ENCODE results near the gene USP16. TPM values are rescaled to one million over a fixed set of nuclear protein-coding genes. Genes with fewer than 3 reads are reported as not detected.
A peak's percentile ranks its signal among the peaks of the same experiment; 100 is the strongest.

The USP16 gene
- total RNA-seq, 1 experiment from 2014 or later, result 39.3 TPM

DNA sequence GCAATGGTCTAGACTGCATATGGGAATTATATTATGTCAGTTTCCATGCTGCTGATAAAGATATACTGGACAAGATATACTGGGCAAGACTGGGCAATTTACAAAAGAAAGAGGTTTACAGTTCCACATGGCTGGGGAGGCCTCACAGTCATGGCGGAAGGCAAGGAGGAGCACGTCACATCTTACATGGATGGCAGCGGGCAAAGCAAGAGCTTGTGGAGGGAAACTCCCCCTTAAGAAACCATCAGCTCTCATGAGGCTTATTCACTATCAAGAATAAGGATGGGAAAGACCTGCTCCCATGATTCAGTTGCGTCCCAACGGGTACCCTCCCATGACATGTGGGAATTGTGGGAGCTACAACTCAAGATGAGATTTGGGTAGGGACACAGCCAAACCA, 27.8 kb downstream of the USP16 start:
- Mint-ChIP-seq H3K4me3 (ENCODE audit: unreplicated experiment) (no peak overlapping the region), H3K4me1 (ENCODE audit: insufficient read depth, unreplicated experiment) (no peaks in the 10 kb centered on the region), H3K36me3 (ENCODE audit: insufficient read depth, unreplicated experiment) (peaks cover 8% of the 10 kb centered on the region), H3K27me3 (ENCODE audit: insufficient read depth, unreplicated experiment) (no peaks in the 10 kb centered on the region), H3K27ac (ENCODE audit: low read depth, unreplicated experiment) (no peak overlapping the region), H3K9me3 (ENCODE audit: unreplicated experiment) (no peaks in the 10 kb centered on the region)
- BruUV-seq (replicated peaks), result no TSS peak
- CTCF ChIA-PET, result no interaction called here
- no peak for DNase-seq (ENCODE audit: unreplicated experiment)
- TF ChIP-seq, protein P1, sequence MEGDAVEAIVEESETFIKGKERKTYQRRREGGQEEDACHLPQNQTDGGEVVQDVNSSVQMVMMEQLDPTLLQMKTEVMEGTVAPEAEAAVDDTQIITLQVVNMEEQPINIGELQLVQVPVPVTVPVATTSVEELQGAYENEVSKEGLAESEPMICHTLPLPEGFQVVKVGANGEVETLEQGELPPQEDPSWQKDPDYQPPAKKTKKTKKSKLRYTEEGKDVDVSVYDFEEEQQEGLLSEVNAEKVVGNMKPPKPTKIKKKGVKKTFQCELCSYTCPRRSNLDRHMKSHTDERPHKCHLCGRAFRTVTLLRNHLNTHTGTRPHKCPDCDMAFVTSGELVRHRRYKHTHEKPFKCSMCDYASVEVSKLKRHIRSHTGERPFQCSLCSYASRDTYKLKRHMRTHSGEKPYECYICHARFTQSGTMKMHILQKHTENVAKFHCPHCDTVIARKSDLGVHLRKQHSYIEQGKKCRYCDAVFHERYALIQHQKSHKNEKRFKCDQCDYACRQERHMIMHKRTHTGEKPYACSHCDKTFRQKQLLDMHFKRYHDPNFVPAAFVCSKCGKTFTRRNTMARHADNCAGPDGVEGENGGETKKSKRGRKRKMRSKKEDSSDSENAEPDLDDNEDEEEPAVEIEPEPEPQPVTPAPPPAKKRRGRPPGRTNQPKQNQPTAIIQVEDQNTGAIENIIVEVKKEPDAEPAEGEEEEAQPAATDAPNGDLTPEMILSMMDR (IDR thresholded peaks at IDR 0.05; ENCODE audit: unreplicated experiment), result no peak
- POLR2A ChIA-PET, result interaction anchor here (0.7 to 1.7 kb wide), 3 partner anchors 12 to 22 kb away, joined by 3 to 4 read pairs (median 3); no protein-coding TSS in a partner anchor
- intact Hi-C loops (cut with micrococcal nuclease), result no loop called here

DNA sequence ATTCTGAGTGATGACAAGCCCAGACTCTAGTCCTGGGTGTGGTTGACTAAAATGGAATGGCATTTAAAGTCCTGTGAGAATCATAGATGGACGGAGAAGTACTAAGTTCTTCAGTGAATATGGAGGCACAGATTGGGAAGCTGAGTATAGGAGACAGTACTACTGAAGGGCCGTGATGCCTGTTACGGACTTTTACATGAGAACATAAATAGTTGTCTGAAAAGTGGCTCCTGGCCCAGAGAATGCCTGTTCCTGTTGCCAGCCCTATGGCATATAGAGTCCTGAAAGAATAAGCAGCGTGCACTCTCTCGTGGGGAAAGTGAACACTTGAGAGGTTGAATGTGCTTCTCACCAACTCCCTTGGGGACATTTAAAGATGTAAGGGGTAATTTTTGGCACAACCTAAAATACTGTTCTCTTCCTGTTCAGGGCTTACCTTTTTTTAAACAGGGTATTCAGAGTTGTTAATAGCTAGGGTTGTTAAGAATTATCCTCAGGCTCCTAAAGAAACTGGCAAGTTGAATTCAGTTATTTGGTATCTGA, 28.6 kb downstream of the USP16 start:
- ChIA-PET POLR2A (interaction anchor here (0.7 to 1.7 kb wide), 5 partner anchors 13 to 101 kb away, joined by 3 to 4 read pairs (median 3); partner anchors contain the start of gene USP16), CTCF (no interaction called here)
- DNase-seq (ENCODE audit: unreplicated experiment), result no peak
- peaks cover 13% of the 10 kb centered on the region for H3K36me3 Mint-ChIP-seq (ENCODE audit: insufficient read depth, unreplicated experiment)
- H3K27ac Mint-ChIP-seq (ENCODE audit: low read depth, unreplicated experiment), result no peak overlapping the region
- intact Hi-C loops (cut with micrococcal nuclease), result no loop called here
- no peaks in the 10 kb centered on the region for H3K9me3 Mint-ChIP-seq (ENCODE audit: unreplicated experiment)
- no peaks in the 10 kb centered on the region for H3K27me3 Mint-ChIP-seq (ENCODE audit: insufficient read depth, unreplicated experiment)
- TF ChIP-seq, protein P1 (IDR thresholded peaks at IDR 0.05; ENCODE audit: unreplicated experiment), result no peak
- no TSS peak for BruUV-seq (replicated peaks)
- H3K4me3 Mint-ChIP-seq (ENCODE audit: unreplicated experiment), result no peak overlapping the region
- no peaks in the 10 kb centered on the region for H3K4me1 Mint-ChIP-seq (ENCODE audit: insufficient read depth, unreplicated experiment)

DNA sequence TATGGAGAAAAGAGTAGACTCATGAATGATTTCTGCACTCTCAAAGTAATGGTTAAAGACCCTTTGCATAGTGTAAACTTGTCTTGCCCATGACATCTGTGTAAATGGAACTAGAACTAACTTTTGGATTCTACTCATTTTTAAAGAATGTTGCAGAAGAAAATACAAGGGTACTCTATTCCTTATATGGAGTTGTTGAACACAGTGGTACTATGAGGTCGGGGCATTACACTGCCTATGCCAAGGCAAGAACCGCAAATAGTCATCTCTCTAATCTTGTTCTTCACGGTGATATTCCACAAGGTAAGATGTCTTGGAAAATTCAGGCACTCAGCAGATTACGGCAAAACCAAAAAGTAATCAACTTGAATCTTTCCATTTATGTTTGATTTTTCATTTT, 29.2 kb downstream of the USP16 start:
- Mint-ChIP-seq H3K4me3 (ENCODE audit: unreplicated experiment) (no peak overlapping the region), H3K27me3 (ENCODE audit: insufficient read depth, unreplicated experiment) (no peaks in the 10 kb centered on the region), H3K4me1 (ENCODE audit: insufficient read depth, unreplicated experiment) (no peaks in the 10 kb centered on the region), H3K27ac (ENCODE audit: low read depth, unreplicated experiment) (no peak overlapping the region), H3K9me3 (ENCODE audit: unreplicated experiment) (no peaks in the 10 kb centered on the region), H3K36me3 (ENCODE audit: insufficient read depth, unreplicated experiment) (peaks cover 19% of the 10 kb centered on the region)
- no peak for DNase-seq (ENCODE audit: unreplicated experiment)
- intact Hi-C loops (cut with micrococcal nuclease), result no loop called here
- CTCF ChIA-PET, result no interaction called here
- BruUV-seq (replicated peaks), result TSS peak; percentile 14
- POLR2A ChIA-PET, result interaction anchor here (1.2 to 1.6 kb wide), 2 partner anchors 29 to 100 kb away, joined by 3 to 4 read pairs; partner anchors contain the start of gene USP16
- TF ChIP-seq, protein P1 (IDR thresholded peaks at IDR 0.05; ENCODE audit: unreplicated experiment), result no peak

DNA sequence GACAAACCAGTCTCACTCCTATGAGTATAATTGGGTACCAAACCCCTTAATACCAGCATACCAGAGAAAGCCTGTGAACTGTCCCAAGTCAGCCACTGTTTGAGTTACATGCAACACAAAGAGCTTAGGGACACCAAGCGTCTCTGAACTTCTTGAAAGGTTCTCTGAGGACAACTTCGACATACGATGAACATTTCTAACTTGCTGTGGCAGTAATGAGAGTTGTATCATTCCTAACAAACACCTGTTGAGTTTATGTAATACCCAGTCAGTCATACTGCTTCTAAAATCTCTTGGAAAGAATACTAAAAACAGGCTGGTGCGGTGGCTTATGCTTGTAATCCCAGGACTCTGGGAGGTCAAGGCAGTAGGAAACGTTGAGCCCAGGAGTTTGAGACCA, 30.6 kb downstream of the USP16 start:
- H3K36me3 Mint-ChIP-seq (ENCODE audit: insufficient read depth, unreplicated experiment), result peaks cover 29% of the 10 kb centered on the region
- H3K4me3 Mint-ChIP-seq (ENCODE audit: unreplicated experiment), result no peak overlapping the region
- POLR2A ChIA-PET, result interaction anchor here (0.6 to 1.7 kb wide), 3 partner anchors 10 to 246 kb away, joined by 3 to 4 read pairs (median 3); no protein-coding TSS in a partner anchor
- no peaks in the 10 kb centered on the region for H3K4me1 Mint-ChIP-seq (ENCODE audit: insufficient read depth, unreplicated experiment)
- CTCF ChIA-PET, result interaction anchor here (0.5 kb wide), 1 partner anchor 12 kb away, joined by 3 read pairs; no protein-coding TSS in a partner anchor
- H3K27ac Mint-ChIP-seq (ENCODE audit: low read depth, unreplicated experiment), result no peak overlapping the region
- BruUV-seq (replicated peaks), result no TSS peak
- DNase-seq (ENCODE audit: unreplicated experiment), result no peak
- H3K9me3 Mint-ChIP-seq (ENCODE audit: unreplicated experiment), result no peaks in the 10 kb centered on the region
- TF ChIP-seq, protein P1 (IDR thresholded peaks at IDR 0.05; ENCODE audit: unreplicated experiment), result no peak
- intact Hi-C loops (cut with micrococcal nuclease), result no loop called here
- H3K27me3 Mint-ChIP-seq (ENCODE audit: insufficient read depth, unreplicated experiment), result no peaks in the 10 kb centered on the region

Measured in MCF 10A (cell line).